Activated CD8-positive, alpha-beta T cell treated with anti-CD3 and anti-CD28 coated beads, Interleukin-2, amount 10 ng/mL, durations not matched to agents 7 days and 5 days (primary cell): Measurements from ENCODE around the gene LRRC1. TPM values are rescaled to one million over a fixed set of nuclear protein-coding genes. Genes with fewer than 3 reads are reported as not detected.

Experiments
- ATAC-seq: fragments of 150-1000 bp; cut with Tn5 transposase; one replicate; pipeline ENCODE4 v1.10.0; 2021; ENCODE audit warnings: moderate library complexity
- CTCF ChIA-PET: fragments of 350-600 bp; sonication (Branson Sonifier 250); formaldehyde crosslinking; loops from one replicate; lab custom pipeline; 2021; ENCODE audit warnings: antibody characterized with exemption; lab: Charles Lee
- POLR2A ChIA-PET: fragments of 350-600 bp; sonication (Branson Sonifier 250); formaldehyde crosslinking; loops from one replicate; lab custom pipeline; 2021; ENCODE audit warnings: antibody characterized with exemption; lab: Charles Lee
- DNase-seq: peaks from one replicate; pipeline ENCODE4 v3.0.0-alpha.2; 2020
- H3K27ac Mint-ChIP-seq: one replicate; pipeline ENCODE4 v1.8.0; 2021; ENCODE audit warnings: mild to moderate bottlenecking, mixed read lengths
- H3K27me3 Mint-ChIP-seq: one replicate; pipeline ENCODE4 v1.8.0; 2021; ENCODE audit warnings: low read depth, mixed read lengths
- H3K36me3 Mint-ChIP-seq: one replicate; pipeline ENCODE4 v1.8.0; 2021; ENCODE audit warnings: low read depth, mixed read lengths
- H3K4me1 Mint-ChIP-seq: one replicate; pipeline ENCODE4 v1.8.0; 2021; ENCODE audit warnings: low read depth, mixed read lengths
- H3K4me3 Mint-ChIP-seq: one replicate; pipeline ENCODE4 v1.8.0; 2021; ENCODE audit warnings: mild to moderate bottlenecking, mixed read lengths
- H3K9me3 Mint-ChIP-seq: one replicate; pipeline ENCODE4 v1.8.0; 2022; ENCODE audit warnings: mixed read lengths; ENCODE audit not compliant: insufficient read depth
- total RNA-seq, 2 experiments: library from RNA; stranded (reverse); gene quantifications; one replicate each; pipeline ENCODE4 v1.2.3, GENCODE V29; 2021

LRRC1 gene
- total RNA-seq, 2 experiments from 2014 or later: 3.6 to 4.2 TPM

- CTCF ChIA-PET: interaction anchor here (2.6 kb wide), 1 partner anchor 13 kb away, joined by 7 read pairs; no protein-coding TSS in a partner anchor
- Mint-ChIP-seq H3K4me1 (peaks cover 3% of the 10 kb centered on the region), H3K9me3 (no peaks in the 10 kb centered on the region), H3K27ac (no peak overlapping the region), H3K4me3 (no peak overlapping the region), H3K36me3 (no peaks in the 10 kb centered on the region), H3K27me3 (peaks cover 12% of the 10 kb centered on the region)
- ATAC-seq (no peak), DNase-seq (no peak)
- POLR2A ChIA-PET: no interaction called here
These were observed 167.0 kb downstream of the LRRC1 start for GRCh38 chr6:53961679-53962370.

GRCh38 chr6:53962646-53963045 lies 167.8 kb downstream of the LRRC1 start:
- CTCF ChIA-PET: no interaction called here
- peaks cover 12% of the 10 kb centered on the region for H3K27me3 Mint-ChIP-seq
- no peak for DNase-seq
- no peak overlapping the region for H3K4me3 Mint-ChIP-seq
- H3K36me3 Mint-ChIP-seq: no peaks in the 10 kb centered on the region
- H3K9me3 Mint-ChIP-seq: no peaks in the 10 kb centered on the region
- H3K4me1 Mint-ChIP-seq: peaks cover 3% of the 10 kb centered on the region
- POLR2A ChIA-PET: no interaction called here
- no peak for ATAC-seq
- H3K27ac Mint-ChIP-seq: no peak overlapping the region

GRCh38 chr6:53967415-53967814 lies 172.6 kb downstream of the LRRC1 start:
- CTCF ChIA-PET: no interaction called here
- ATAC-seq: no peak

More at GRCh38 chr6:53967415-53967814, 172.6 kb downstream of the LRRC1 start:
- no peak for DNase-seq
- Mint-ChIP-seq H3K4me1 (peaks cover 3% of the 10 kb centered on the region), H3K27ac (no peak overlapping the region), H3K4me3 (no peak overlapping the region), H3K27me3 (peaks cover 24% of the 10 kb centered on the region), H3K36me3 (no peaks in the 10 kb centered on the region), H3K9me3 (no peaks in the 10 kb centered on the region)
- POLR2A ChIA-PET: no interaction called here

Other genes starting within 250 kb of the LRRC1 start
- gene GCLC, start 249.9 kb upstream of the LRRC1 start, total RNA-seq: 10 to 100 TPM; 22.1 to 26.5 TPM
- under 1 TPM; 0.13 to 0.16 TPM for gene KLHL31, start 129.2 kb upstream of the LRRC1 start, total RNA-seq